PFSK-1 (cell line): ENCODE results near the gene BPHL.

ENCODE experiments used
- FOXP2 ChIP-seq: optimal IDR thresholded peaks from 2 replicates; pipeline ENCODE3; 2011; ENCODE audit warnings: borderline replicate concordance, control low read depth, inconsistent platforms; ENCODE audit not compliant: insufficient read depth; ENCODE audit errors: extremely low read length, extremely low read depth
- POLR2AphosphoS5 ChIP-seq: IDR thresholded peaks from 2 replicates; pipeline ENCODE4 v1.6.1; 2012; ENCODE audit warnings: low read depth, mild to moderate bottlenecking, control low read depth, low read length, moderate library complexity
- SIN3A ChIP-seq: IDR thresholded peaks from 2 replicates; pipeline ENCODE4 v1.6.1; 2012; ENCODE audit warnings: mild to moderate bottlenecking, low read length, moderate library complexity, borderline replicate concordance; ENCODE audit not compliant: insufficient read depth
- TAF1 ChIP-seq: IDR thresholded peaks from 2 replicates; pipeline ENCODE4 v1.6.1; 2012; ENCODE audit warnings: low read length, control low read depth, borderline replicate concordance; ENCODE audit not compliant: insufficient read depth
- TF ChIP-seq, protein P1 (sequence below), 2 experiments: IDR thresholded peaks; 2 replicates each; pipeline versions ENCODE4 v1.6.1 to v1.8.0; 2011 to 2012; ENCODE audit warnings: low read depth in 2 of 2, low read length in 2 of 2, control low read depth in 1 of 2, inconsistent platforms in 1 of 2, mild to moderate bottlenecking in 1 of 2, moderate library complexity in 1 of 2; ENCODE audit not compliant: insufficient read depth in 1 of 2

Gene BPHL

DNA sequence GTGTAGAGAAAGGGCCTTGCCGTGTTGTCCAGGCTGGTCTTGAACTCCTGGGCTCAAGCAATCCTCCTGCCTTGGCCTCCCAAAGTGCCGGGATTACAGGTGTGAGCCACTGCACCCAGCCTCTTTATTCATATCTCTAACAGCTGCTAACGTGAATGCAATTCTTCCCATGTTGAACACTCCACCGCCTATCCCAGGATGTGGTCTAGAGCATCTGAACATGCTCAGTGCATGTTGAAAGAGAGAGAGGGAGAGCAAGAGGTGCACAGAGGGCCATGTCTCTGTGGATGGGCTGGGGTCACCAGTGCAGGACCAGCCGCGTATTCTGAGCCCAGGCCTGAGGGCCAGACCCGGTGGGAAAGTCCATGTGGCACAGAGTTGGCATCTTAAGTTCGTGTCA, 26.1 kb downstream of the BPHL start:
- TF ChIP-seq POLR2AphosphoS5: no peak
- TF ChIP-seq, protein P1, sequence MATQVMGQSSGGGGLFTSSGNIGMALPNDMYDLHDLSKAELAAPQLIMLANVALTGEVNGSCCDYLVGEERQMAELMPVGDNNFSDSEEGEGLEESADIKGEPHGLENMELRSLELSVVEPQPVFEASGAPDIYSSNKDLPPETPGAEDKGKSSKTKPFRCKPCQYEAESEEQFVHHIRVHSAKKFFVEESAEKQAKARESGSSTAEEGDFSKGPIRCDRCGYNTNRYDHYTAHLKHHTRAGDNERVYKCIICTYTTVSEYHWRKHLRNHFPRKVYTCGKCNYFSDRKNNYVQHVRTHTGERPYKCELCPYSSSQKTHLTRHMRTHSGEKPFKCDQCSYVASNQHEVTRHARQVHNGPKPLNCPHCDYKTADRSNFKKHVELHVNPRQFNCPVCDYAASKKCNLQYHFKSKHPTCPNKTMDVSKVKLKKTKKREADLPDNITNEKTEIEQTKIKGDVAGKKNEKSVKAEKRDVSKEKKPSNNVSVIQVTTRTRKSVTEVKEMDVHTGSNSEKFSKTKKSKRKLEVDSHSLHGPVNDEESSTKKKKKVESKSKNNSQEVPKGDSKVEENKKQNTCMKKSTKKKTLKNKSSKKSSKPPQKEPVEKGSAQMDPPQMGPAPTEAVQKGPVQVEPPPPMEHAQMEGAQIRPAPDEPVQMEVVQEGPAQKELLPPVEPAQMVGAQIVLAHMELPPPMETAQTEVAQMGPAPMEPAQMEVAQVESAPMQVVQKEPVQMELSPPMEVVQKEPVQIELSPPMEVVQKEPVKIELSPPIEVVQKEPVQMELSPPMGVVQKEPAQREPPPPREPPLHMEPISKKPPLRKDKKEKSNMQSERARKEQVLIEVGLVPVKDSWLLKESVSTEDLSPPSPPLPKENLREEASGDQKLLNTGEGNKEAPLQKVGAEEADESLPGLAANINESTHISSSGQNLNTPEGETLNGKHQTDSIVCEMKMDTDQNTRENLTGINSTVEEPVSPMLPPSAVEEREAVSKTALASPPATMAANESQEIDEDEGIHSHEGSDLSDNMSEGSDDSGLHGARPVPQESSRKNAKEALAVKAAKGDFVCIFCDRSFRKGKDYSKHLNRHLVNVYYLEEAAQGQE (IDR thresholded peaks at IDR 0.05; ENCODE audit: insufficient read depth in 1 of 2, low read depth in 2 of 2, low read length in 2 of 2): no peak
- no peak for TF ChIP-seq TAF1
- TF ChIP-seq SIN3A: no peak
- no peak for TF ChIP-seq FOXP2

DNA sequence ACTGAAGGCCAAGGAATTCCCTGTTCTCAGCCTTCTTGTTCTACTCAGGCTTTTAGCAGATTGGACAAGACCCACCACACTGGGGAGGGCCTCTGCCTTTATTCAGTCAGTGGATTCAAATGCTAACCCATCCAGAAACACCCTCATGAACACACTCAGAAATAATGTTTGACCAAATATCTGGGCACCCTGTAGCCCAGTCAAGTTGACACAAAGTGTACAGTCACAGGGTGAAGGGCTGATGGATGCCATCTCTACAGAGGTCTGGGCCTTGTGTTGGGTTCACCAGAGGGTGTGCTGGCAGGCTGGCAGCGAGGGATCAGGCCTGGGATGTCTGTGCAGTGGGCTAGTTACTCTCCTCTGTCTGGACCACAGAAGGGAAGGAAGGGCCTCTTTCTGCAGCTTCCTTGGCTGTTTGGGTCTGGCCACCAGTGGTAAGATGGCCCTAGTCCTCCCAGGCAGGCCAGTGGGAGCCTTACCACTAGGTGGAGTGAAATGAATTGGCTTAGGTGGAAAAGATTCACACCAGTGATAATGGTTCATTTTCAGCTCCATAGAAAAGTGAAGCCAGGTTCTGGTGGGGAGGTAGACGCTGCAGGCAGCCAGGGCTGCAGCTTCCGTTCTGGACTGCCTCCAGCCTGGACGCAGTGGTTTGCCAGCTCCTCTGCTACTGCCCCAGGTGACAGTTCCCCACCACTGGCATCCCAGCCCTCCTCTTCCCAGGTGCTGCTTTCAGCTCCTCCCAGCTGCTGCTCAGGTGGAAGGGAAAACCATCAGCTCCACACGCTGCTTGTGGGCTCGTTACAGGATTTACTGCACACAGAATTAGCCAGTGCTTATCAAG, 29.6 kb downstream of the BPHL start:
- TF ChIP-seq TAF1 (no peak), POLR2AphosphoS5 (no peak), FOXP2 (no peak), SIN3A (no peak)
- TF ChIP-seq, protein P1 (IDR thresholded peaks at IDR 0.05; ENCODE audit: insufficient read depth in 1 of 2, low read depth in 2 of 2, low read length in 2 of 2): no peak

DNA sequence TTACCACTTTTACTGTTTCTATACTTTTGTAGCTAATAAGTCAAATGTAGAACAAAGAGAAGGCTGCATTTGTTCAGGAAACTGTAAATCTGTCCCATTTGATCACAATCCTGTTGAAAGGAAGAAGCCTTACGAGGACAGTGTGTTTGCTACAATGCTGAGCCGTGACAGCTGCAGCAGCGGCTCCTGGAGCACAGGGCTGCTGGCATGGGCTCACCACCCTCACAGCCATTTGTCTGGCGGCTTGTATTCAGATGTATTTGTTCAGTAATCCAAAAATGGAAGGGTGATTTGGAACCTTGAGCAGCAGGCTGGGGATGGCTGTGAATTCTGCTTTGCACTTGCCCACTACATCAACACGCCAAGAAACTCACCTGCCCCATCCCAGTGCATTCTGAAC, 33.2 kb downstream of the BPHL start:
- no peak for TF ChIP-seq FOXP2
- no peak for TF ChIP-seq POLR2AphosphoS5
- TF ChIP-seq TAF1: no peak
- TF ChIP-seq SIN3A: no peak
- TF ChIP-seq, protein P1 (IDR thresholded peaks at IDR 0.05; ENCODE audit: insufficient read depth in 1 of 2, low read depth in 2 of 2, low read length in 2 of 2): no peak

DNA sequence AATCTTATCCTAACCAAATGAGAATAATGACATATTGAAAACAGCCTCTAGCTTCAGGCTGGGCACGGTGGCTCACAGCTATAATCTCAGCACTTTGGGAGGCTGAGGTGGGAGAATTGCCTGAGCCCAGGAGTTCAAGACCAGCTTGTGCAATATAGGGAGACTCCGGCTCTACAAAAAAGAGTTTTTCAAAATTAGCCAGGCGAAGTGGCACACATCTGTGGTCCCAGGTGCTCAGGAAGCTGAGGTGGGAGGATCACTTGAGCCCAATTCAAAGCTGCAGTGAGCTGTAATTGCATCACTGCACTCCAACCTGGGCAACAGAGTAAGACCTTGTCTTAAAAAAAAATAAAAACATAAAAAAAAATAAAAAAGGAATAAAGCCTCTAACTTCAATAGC, 34.2 kb downstream of the BPHL start:
- TF ChIP-seq SIN3A (no peak), FOXP2 (no peak), POLR2AphosphoS5 (no peak), TAF1 (no peak)
- TF ChIP-seq, protein P1 (IDR thresholded peaks at IDR 0.05; ENCODE audit: insufficient read depth in 1 of 2, low read depth in 2 of 2, low read length in 2 of 2): no peak
